Parathyroid adenoma (tissue), 2 donors: ENCODE data around the gene PEBP1.

Experiments
- H2AFZ ChIP-seq: fragments of 300-600 bp; sonication (generic); one replicate; pipeline ENCODE4 v1.7.0; 2017; ENCODE audit warnings: antibody characterized with exemption, mild to moderate bottlenecking
- H3K27ac ChIP-seq: fragments of 300-600 bp; sonication (generic); one replicate; pipeline ENCODE4 v1.7.0; 2017
- H3K27me3 ChIP-seq: fragments of 300-600 bp; sonication (generic); one replicate; pipeline ENCODE4 v1.7.0; 2017; ENCODE audit warnings: low read length; ENCODE audit not compliant: control insufficient read depth, insufficient read depth
- H3K36me3 ChIP-seq: fragments of 300-600 bp; sonication (generic); one replicate; pipeline ENCODE4 v1.7.0; 2017; ENCODE audit warnings: low read length; ENCODE audit not compliant: control insufficient read depth, insufficient read depth
- H3K4me1 ChIP-seq: fragments of 300-600 bp; sonication (generic); one replicate; pipeline ENCODE4 v1.7.0; 2017; ENCODE audit warnings: control low read depth
- H3K4me2 ChIP-seq: fragments of 300-600 bp; sonication (generic); one replicate; pipeline ENCODE4 v1.7.0; 2017; ENCODE audit warnings: low read length
- H3K4me3 ChIP-seq: fragments of 300-600 bp; sonication (generic); one replicate; pipeline ENCODE4 v1.7.0; 2017; ENCODE audit warnings: low read depth, low read length
- H3K79me2 ChIP-seq: fragments of 300-600 bp; sonication (generic); one replicate; pipeline ENCODE4 v1.7.0; 2017; ENCODE audit warnings: control low read depth
- H3K9ac ChIP-seq: fragments of 300-600 bp; sonication (generic); one replicate; pipeline ENCODE4 v1.7.0; 2017; ENCODE audit warnings: mild to moderate bottlenecking
- H3K9me3 ChIP-seq: fragments of 300-600 bp; sonication (generic); one replicate; pipeline ENCODE4 v1.7.0; 2017; ENCODE audit warnings: low read length; ENCODE audit not compliant: control insufficient read depth
- CTCF ChIP-seq: fragments of 300-600 bp; sonication (generic); IDR thresholded peaks from one replicate; pipeline ENCODE4 v1.7.0; 2017; ENCODE audit warnings: antibody characterized with exemption, mild to moderate bottlenecking
- donor health status: primary hyperparathyroidism.

The PEBP1 gene

GRCh38 chr12:118193477-118193876 is 57.6 kb downstream of the PEBP1 start:
- H3K27ac ChIP-seq = no peak overlapping the region
- no peak overlapping the region for H3K9ac ChIP-seq
- no peaks in the 10 kb centered on the region for H3K79me2 ChIP-seq
- TF ChIP-seq CTCF = no peak
- no peaks in the 10 kb centered on the region for H3K4me1 ChIP-seq
- no peaks in the 10 kb centered on the region for H3K27me3 ChIP-seq
- H3K9me3 ChIP-seq = no peaks in the 10 kb centered on the region
- H3K36me3 ChIP-seq = no peaks in the 10 kb centered on the region
- H2AFZ ChIP-seq = no peak overlapping the region
- H3K4me3 ChIP-seq = no peak overlapping the region
- H3K4me2 ChIP-seq = no peak overlapping the region

GRCh38 chr12:118193958-118194357 is 58.0 kb downstream of the PEBP1 start:
- no peak for TF ChIP-seq CTCF
- Histone ChIP-seq H3K9ac (no peak overlapping the region), H2AFZ (no peak overlapping the region), H3K27me3 (no peaks in the 10 kb centered on the region), H3K4me1 (no peaks in the 10 kb centered on the region), H3K4me3 (no peak overlapping the region), H3K4me2 (no peak overlapping the region), H3K27ac (no peak overlapping the region), H3K79me2 (no peaks in the 10 kb centered on the region), H3K9me3 (no peaks in the 10 kb centered on the region), H3K36me3 (no peaks in the 10 kb centered on the region)
